ENCODE measurements around the gene INTS4. TPM values are rescaled to one million over a fixed set of nuclear protein-coding genes. Genes with fewer than 3 reads are reported as not detected.

The INTS4 gene
- total RNA-seq (2012; rRNA removed) = 44.4 and 52.5 TPM in 2 replicates
- polyA plus RNA-seq (2012; rRNA removed) = 23.4 and 24.0 TPM in 2 replicates
- polyA plus RNA-seq (2012; cell fraction: cytosol; rRNA removed) = 11.1 and 11.6 TPM in 2 replicates
- polyA plus RNA-seq (2012; cell fraction: nucleus; rRNA removed; ENCODE audit: low replicate concordance) = 45.5 and 82.3 TPM in 2 replicates
- Bru-seq, nascent RNA = percentile 71 among the genes with signal in this experiment
- BruChase-seq, experiment 1, labeled RNA remaining after a 6-hour chase = percentile 67 among the genes with signal in this experiment
- percentile 58 among the genes with signal in this experiment for BruChase-seq, experiment 2, labeled RNA remaining after a 2-hour chase
- long read RNA-seq, transcript INTS4-209 (23 exons, 3,156 nt) = major isoform, 7 of 13 reads
- long read RNA-seq, partial matches to known transcripts = 3 of 13 reads
- long read RNA-seq, other reads (novel, unspliced or antisense) = 3 of 13 reads

- Histone ChIP-seq H3K79me1 (ENCODE audit: low read depth in 1 of 2, low read length in 2 of 2) (peaks cover 26 to 30% of the 10 kb centered on the region in 2 experiments), H3K23ac (ENCODE audit: low read depth, low read length) (peak within 1 kb of the TSS; percentile 68), H2BK120ac (ENCODE audit: low read depth, low read length) (peak within 1 kb of the TSS; percentile 79), H3K27ac (ENCODE audit: insufficient read depth, low read length) (peak within 1 kb of the TSS; percentile 74), H2AK9ac (replicated peaks; ENCODE audit: low read depth, low read length, poor library complexity) (peak within 1 kb of the TSS; percentile 65), H3K18ac (ENCODE audit: low read depth, low read length) (peak within 1 kb of the TSS; percentile 68), H2BK15ac (ENCODE audit: low read depth, low read length) (0 out of 3 replicates have a peak within 1 kb of the TSS, but pooled peaks have one; percentile 28), H2BK20ac (ENCODE audit: low read depth, low read length) (no peak within 1 kb of the TSS; the same call in 1 of the 2 replicates), H3K14ac (replicated peaks; ENCODE audit: low read depth, low read length) (peak within 1 kb of the TSS; percentile 96), H4K5ac (ENCODE audit: low read depth, low read length) (peak within 1 kb of the TSS; percentile 97), H3K36me3 (ENCODE audit: control insufficient read depth, insufficient read depth, low read length) (peaks cover 10% of the 10 kb centered on the region), H3K27me3 (ENCODE audit: control insufficient read depth, insufficient read depth, low read length) (no peaks in the 10 kb centered on the region), H2BK5ac (ENCODE audit: low read depth, low read length, poor library complexity, severe bottlenecking) (peak within 1 kb of the TSS; percentile 86), H2AK5ac (ENCODE audit: low read depth, low read length) (peak within 1 kb of the TSS; percentile 46), H2AFZ (replicated peaks; ENCODE audit: low read length, poor library complexity) (peak within 1 kb of the TSS; percentile 93), H3K4me3 (ENCODE audit: insufficient read depth, low read depth, low read length) (peak within 1 kb of the TSS; percentile 66), H3K9me1 (ENCODE audit: insufficient read depth, low read length) (peaks cover 4% of the 10 kb centered on the region), H4K20me1 (ENCODE audit: insufficient read depth, low read length) (no peaks in the 10 kb centered on the region), H3K9me3 (ENCODE audit: control insufficient read depth, insufficient read depth, low read length) (no peaks in the 10 kb centered on the region), H4K8ac (ENCODE audit: low read depth in 2 of 2, low read length in 2 of 2) (peak within 1 kb of the TSS; percentile 90 to 100), H3K56ac (ENCODE audit: extremely low read depth, insufficient read depth, low read length) (peak within 1 kb of the TSS; percentile 94), H3K4ac (ENCODE audit: low read depth, low read length) (peak within 1 kb of the TSS; percentile 91), H3K9ac (ENCODE audit: low read depth, low read length) (peak within 1 kb of the TSS; percentile 92), H4K91ac (ENCODE audit: insufficient read depth, low read depth, low read length) (peak within 1 kb of the TSS; percentile 81), H3K4me2 (ENCODE audit: low read depth, low read length) (peak within 1 kb of the TSS; percentile 95), H3K4me1 (ENCODE audit: control insufficient read depth, insufficient read depth, low read length) (peaks cover 2% of the 10 kb centered on the region; the same call in 1 of the 2 replicates)
- in situ Hi-C loops (cut with MboI; ENCODE audit: low sequenced_read_pairs) = loop anchor here (10.0 kb wide), 1 partner anchor 220 kb away; no protein-coding TSS in a partner anchor
- CTCF ChIA-PET = interaction anchor here (0.6 to 1.8 kb wide), 5 partner anchors 14 to 239 kb away, joined by 3 to 6 read pairs (median 4); no protein-coding TSS in a partner anchor
- dilution Hi-C loops (cut with HindIII; ENCODE audit: low sequenced_read_pairs, unreplicated experiment) = no loop called here
- TSS peak; percentile 66 for BruUV-seq (replicated peaks)
- ATAC-seq (ENCODE audit: low read depth) (peak; percentile 100), DNase-seq (peak; percentile 100)
- intact Hi-C loops (cut with micrococcal nuclease) = loop anchor here (1.0 kb wide), 1 partner anchor 173 kb away; the partner anchor contains the start of gene AAMDC
- POLR2A ChIA-PET (ENCODE audit: unreplicated experiment) = interaction anchor here (0.6 to 1.2 kb wide), 2 partner anchors 14 to 175 kb away, joined by 3 to 6 read pairs; no protein-coding TSS in a partner anchor
- 1% methylated on average over 28 of the region's 47 CpGs; no CpG with 5 or more reads in 1 of the 2 experiments for WGBS, 2 experiments (ENCODE audit: extremely low coverage in 2 of 2, insufficient read length in 1 of 2)
- TF ChIP-seq SMC3 (IDR thresholded peaks at IDR 0.05; ENCODE audit: low read depth, low read length) (no peak), FOS (IDR thresholded peaks at IDR 0.05; ENCODE audit: low read depth, low read length) (peak; percentile 6; the same call in 1 of the 2 replicates), MAZ (IDR thresholded peaks at IDR 0.05; ENCODE audit: borderline replicate concordance, low read depth, low read length) (peak; percentile 82), MAFK (IDR thresholded peaks at IDR 0.05; ENCODE audit: low read depth, low read length) (no peak), NFE2L2 (IDR thresholded peaks at IDR 0.05; ENCODE audit: low read depth, low read length) (peak; percentile 40; the same call in 1 of the 2 replicates), MXI1 (IDR thresholded peaks at IDR 0.05; ENCODE audit: borderline replicate concordance, low read depth, low read length) (peak; percentile 97), BHLHE40 (IDR thresholded peaks at IDR 0.05; ENCODE audit: low read depth, low read length) (peak; percentile 52; the same call in 1 of the 2 replicates), USF2 (IDR thresholded peaks at IDR 0.05; ENCODE audit: low read depth, low read length) (no peak), RFX5 (IDR thresholded peaks at IDR 0.05; ENCODE audit: low read depth, low read length) (no peak), CHD1 (IDR thresholded peaks at IDR 0.05; ENCODE audit: low read depth, low read length) (no peak), CTCF (conservative IDR thresholded peaks at IDR 0.05; ENCODE audit: low read depth, low read length) (no peak), POLR2A (IDR thresholded peaks at IDR 0.05; ENCODE audit: low read depth, low read length) (peak; percentile 66)
Observed at GRCh38 chr11:77994434-77995362, at the start of gene INTS4. INTS4 (minus strand) TSS chr11:77994668; CDS start chr11:77994643, 25 bp downstream.

Data from IMR-90 (cell line).